GM19099 (cell line): ENCODE measurements around the gene PFKFB3.

Experiments
- POLR2A ChIP-seq: IDR thresholded peaks from 3 replicates; pipeline ENCODE4 v1.6.1; 2011; ENCODE audit warnings: low read depth; ENCODE audit not compliant: insufficient read length; ENCODE audit errors: extremely low read depth

The PFKFB3 gene

GRCh38 chr10:6279540-6280267 lies 77.0 kb downstream of the PFKFB3 start:
- no peak for TF ChIP-seq POLR2A

GRCh38 chr10:6280291-6280690 lies 77.6 kb downstream of the PFKFB3 start:
- no peak for TF ChIP-seq POLR2A

GRCh38 chr10:6282454-6282958 lies 79.8 kb downstream of the PFKFB3 start:
- no peak for TF ChIP-seq POLR2A

- no peak for TF ChIP-seq POLR2A
Observed at GRCh38 chr10:6283655-6284054, 80.9 kb downstream of the PFKFB3 start.

GRCh38 chr10:6292741-6293151 lies 90.0 kb downstream of the PFKFB3 start:
- no peak for TF ChIP-seq POLR2A

- no peak for TF ChIP-seq POLR2A
Observed at GRCh38 chr10:6296828-6297251, 94.1 kb downstream of the PFKFB3 start.

- no peak for TF ChIP-seq POLR2A
Observed at GRCh38 chr10:6297522-6297921, 94.8 kb downstream of the PFKFB3 start.

- no peak for TF ChIP-seq POLR2A
Observed at GRCh38 chr10:6297951-6298381, 95.2 kb downstream of the PFKFB3 start.

GRCh38 chr10:6298428-6298827 lies 95.7 kb downstream of the PFKFB3 start:
- no peak for TF ChIP-seq POLR2A

- TF ChIP-seq POLR2A = no peak
Observed at GRCh38 chr10:6299234-6299633, 96.5 kb downstream of the PFKFB3 start.

- TF ChIP-seq POLR2A = no peak
Observed at GRCh38 chr10:6299743-6300105, 97.0 kb downstream of the PFKFB3 start.

- TF ChIP-seq POLR2A = no peak
Observed at GRCh38 chr10:6300106-6300783, 97.5 kb downstream of the PFKFB3 start.

GRCh38 chr10:6300784-6301460 lies 98.2 kb downstream of the PFKFB3 start:
- TF ChIP-seq POLR2A = no peak

GRCh38 chr10:6301488-6302075 lies 98.8 kb downstream of the PFKFB3 start:
- TF ChIP-seq POLR2A = no peak
